K562 (cell line): ENCODE data around the gene PRKACG. TPM values are rescaled to one million over a fixed set of nuclear protein-coding genes. Genes with fewer than 3 reads are reported as not detected.
A peak's percentile ranks its signal among the peaks of the same experiment; 100 is the strongest.

Experiments used
- BRF2 ChIP-seq: IDR thresholded peaks from 3 replicates; pipeline ENCODE4 v1.6.1; 2011; ENCODE audit warnings: borderline replicate concordance, mild to moderate bottlenecking; ENCODE audit not compliant: insufficient read length, insufficient read depth
- CSDE1 ChIP-seq, 2 experiments: fragments of 450-650 bp; IDR thresholded peaks; 2 replicates each; pipeline ENCODE4 v1.6.1; 2016; ENCODE audit warnings: mild to moderate bottlenecking in 1 of 2
- DDX20 ChIP-seq: fragments of 450-650 bp; IDR thresholded peaks from 2 replicates; pipeline ENCODE4 v1.6.1; 2016; ENCODE audit warnings: missing genetic modification characterization, low read depth, mild to moderate bottlenecking, missing compliant biosample characterization, moderate library complexity
- EP400 ChIP-seq: fragments of 450-650 bp; IDR thresholded peaks from 2 replicates; pipeline ENCODE4 v1.6.1; 2017; ENCODE audit warnings: antibody characterized with exemption, mild to moderate bottlenecking, moderate library complexity
- FOXP4 ChIP-seq: sonication (generic); formaldehyde crosslinking; IDR thresholded peaks from 2 replicates; pipeline ENCODE4 v1.8.0; 2022; ENCODE audit warnings: mild to moderate bottlenecking, missing genetic modification reagents, borderline replicate concordance
- HDAC8 ChIP-seq: fragments of 450-650 bp; IDR thresholded peaks from 2 replicates; pipeline ENCODE4 v1.6.1; 2016; ENCODE audit warnings: mild to moderate bottlenecking, missing genetic modification characterization, moderate library complexity, missing compliant biosample characterization
- NCOA6 ChIP-seq: fragments of 450-650 bp; IDR thresholded peaks from 2 replicates; pipeline ENCODE4 v1.6.1; 2017; ENCODE audit warnings: mild to moderate bottlenecking
- NR3C1 ChIP-seq: sonication (generic); formaldehyde crosslinking; IDR thresholded peaks from 2 replicates; pipeline ENCODE4 v1.8.1; 2022; ENCODE audit warnings: missing genetic modification reagents
- PCBP1 ChIP-seq: fragments of 200-400 bp; formaldehyde crosslinking; IDR thresholded peaks from 2 replicates; pipeline ENCODE4 v1.6.1; 2018; ENCODE audit warnings: mild to moderate bottlenecking, low read depth, low read length; ENCODE audit not compliant: poor library complexity, severe bottlenecking
- POLR3G ChIP-seq: IDR thresholded peaks from 2 replicates; pipeline ENCODE4 v1.6.1; 2011; ENCODE audit not compliant: insufficient read length, insufficient replicate concordance; ENCODE audit errors: extremely low read depth
- RAD51 ChIP-seq: fragments of 450-650 bp; IDR thresholded peaks from 2 replicates; pipeline ENCODE4 v1.7.1; 2016; ENCODE audit warnings: low read depth, mild to moderate bottlenecking, borderline replicate concordance
- TBP ChIP-seq: optimal IDR thresholded peaks from 2 replicates; pipeline ENCODE3; 2011; ENCODE audit warnings: low read depth, low read length, improper control_type of control experiment
- ZBTB43 ChIP-seq: sonication (generic); formaldehyde crosslinking; IDR thresholded peaks from 2 replicates; pipeline ENCODE4 v1.8.0; 2023; ENCODE audit warnings: mild to moderate bottlenecking, missing genetic modification reagents
- ZMIZ1 ChIP-seq, 2 experiments: fragments of 150-350 bp in 1 of 2; IDR thresholded peaks; 2 replicates each; pipeline ENCODE4 v1.6.1; 2012 to 2016; ENCODE audit warnings: low read depth in 2 of 2, low read length in 2 of 2, mild to moderate bottlenecking in 1 of 2, moderate library complexity in 1 of 2
- ZNF224 ChIP-seq: sonication (generic); formaldehyde crosslinking; IDR thresholded peaks from 2 replicates; pipeline ENCODE4 v1.8.0; 2022; ENCODE audit warnings: mild to moderate bottlenecking, missing genetic modification reagents
- polyA plus RNA-seq, 8 experiments: library from polyadenylated mRNA; depleted of rRNA in 4 of 8; stranded (reverse) in 5 of 8; unstranded in 3 of 8; fragments of >200 nt; fragmentation: Nextera tagmentation in 2 of 8; fragmentation: Illumina TruSeq in 1 of 8; extraction: Ambion mirVana in 2 of 8; extraction: Trizol in 1 of 8; gene quantifications; 2 replicates each; pipeline versions ENCODE4 v1.2.1 to v1.2.3, GENCODE V29; 2011 to 2014; ENCODE audit warnings: inconsistent platforms in 1 of 8, missing spikeins in 1 of 8
- total RNA-seq, 7 experiments: library from RNA; depleted of rRNA in 6 of 7; stranded (reverse); fragments of >200 nt in 6 of 7; fragmentation: Illumina TruSeq in 2 of 7; extraction: Trizol in 2 of 7; gene quantifications; 2 replicates each; pipeline versions ENCODE4 v1.2.1 to v1.2.3, GENCODE V29; 2011 to 2021; ENCODE audit warnings: low replicate concordance in 1 of 7
- TF ChIP-seq, protein P1 (sequence below): fragments of 450-650 bp; formaldehyde crosslinking; IDR thresholded peaks from 2 replicates; pipeline ENCODE4 v1.4.0; 2020; ENCODE audit warnings: mild to moderate bottlenecking, moderate library complexity
- TF ChIP-seq, protein P2 (sequence below): fragments of 450-650 bp; IDR thresholded peaks from 2 replicates; pipeline ENCODE4 v1.6.1; 2017; ENCODE audit warnings: antibody characterized with exemption

PRKACG gene
- total and polyA plus RNA-seq, 9 of the 15 experiments (the other 6 are each of a cell fraction or from before 2014, with no cell fraction given): not detected

DNA sequence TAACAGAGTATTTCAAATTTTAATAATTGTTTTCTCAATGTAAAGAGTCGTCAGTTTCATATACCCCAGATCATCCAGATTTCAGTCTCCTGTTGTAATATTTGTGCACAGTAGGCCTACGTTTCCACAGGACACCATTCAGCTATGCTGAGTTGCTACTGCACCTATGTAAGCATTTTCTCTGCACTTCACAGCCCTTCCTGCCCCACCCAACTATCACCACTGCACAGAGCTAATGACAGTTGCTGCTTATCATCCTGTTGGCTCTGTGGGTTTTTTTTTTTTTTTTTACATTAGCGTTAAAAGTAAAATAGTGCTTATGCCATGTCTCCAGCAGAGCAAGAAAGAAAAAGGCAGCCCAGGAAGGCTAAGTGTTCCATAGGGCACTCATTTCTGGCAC is 5.9 kb upstream of the PRKACG start (continued):
- TF ChIP-seq BRF2 (no peak), HDAC8 (tag) (no peak), CSDE1 (IDR thresholded peaks at IDR 0.05) (no peak), ZBTB43 (no peak), TBP (peak; percentile 40), EP400 (peak; percentile 28), ZMIZ1 (IDR thresholded peaks at IDR 0.05; ENCODE audit: low read depth in 2 of 2, low read length in 2 of 2) (peak in 1 of 2 experiments; percentile 75; a peak in 1 of 4 replicates), POLR3G (no peak), PCBP1 (no peak), RAD51 (no peak), NCOA6 (no peak), ZNF224 (CRISPR knock-in tag) (no peak), NR3C1 (CRISPR knock-in tag) (no peak), FOXP4 (CRISPR knock-in tag) (no peak), DDX20 (no peak)
- TF ChIP-seq, protein P1, sequence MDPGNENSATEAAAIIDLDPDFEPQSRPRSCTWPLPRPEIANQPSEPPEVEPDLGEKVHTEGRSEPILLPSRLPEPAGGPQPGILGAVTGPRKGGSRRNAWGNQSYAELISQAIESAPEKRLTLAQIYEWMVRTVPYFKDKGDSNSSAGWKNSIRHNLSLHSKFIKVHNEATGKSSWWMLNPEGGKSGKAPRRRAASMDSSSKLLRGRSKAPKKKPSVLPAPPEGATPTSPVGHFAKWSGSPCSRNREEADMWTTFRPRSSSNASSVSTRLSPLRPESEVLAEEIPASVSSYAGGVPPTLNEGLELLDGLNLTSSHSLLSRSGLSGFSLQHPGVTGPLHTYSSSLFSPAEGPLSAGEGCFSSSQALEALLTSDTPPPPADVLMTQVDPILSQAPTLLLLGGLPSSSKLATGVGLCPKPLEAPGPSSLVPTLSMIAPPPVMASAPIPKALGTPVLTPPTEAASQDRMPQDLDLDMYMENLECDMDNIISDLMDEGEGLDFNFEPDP: no peak
- TF ChIP-seq, protein P2, sequence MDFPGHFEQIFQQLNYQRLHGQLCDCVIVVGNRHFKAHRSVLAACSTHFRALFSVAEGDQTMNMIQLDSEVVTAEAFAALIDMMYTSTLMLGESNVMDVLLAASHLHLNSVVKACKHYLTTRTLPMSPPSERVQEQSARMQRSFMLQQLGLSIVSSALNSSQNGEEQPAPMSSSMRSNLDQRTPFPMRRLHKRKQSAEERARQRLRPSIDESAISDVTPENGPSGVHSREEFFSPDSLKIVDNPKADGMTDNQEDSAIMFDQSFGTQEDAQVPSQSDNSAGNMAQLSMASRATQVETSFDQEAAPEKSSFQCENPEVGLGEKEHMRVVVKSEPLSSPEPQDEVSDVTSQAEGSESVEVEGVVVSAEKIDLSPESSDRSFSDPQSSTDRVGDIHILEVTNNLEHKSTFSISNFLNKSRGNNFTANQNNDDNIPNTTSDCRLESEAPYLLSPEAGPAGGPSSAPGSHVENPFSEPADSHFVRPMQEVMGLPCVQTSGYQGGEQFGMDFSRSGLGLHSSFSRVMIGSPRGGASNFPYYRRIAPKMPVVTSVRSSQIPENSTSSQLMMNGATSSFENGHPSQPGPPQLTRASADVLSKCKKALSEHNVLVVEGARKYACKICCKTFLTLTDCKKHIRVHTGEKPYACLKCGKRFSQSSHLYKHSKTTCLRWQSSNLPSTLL: no peak
